Ammon's horn (tissue), 1 donor: Measurements from ENCODE around the gene LY9.

ENCODE experiments used
- DNase-seq: peaks from one replicate; pipeline ENCODE4 v3.0.0-alpha.2; 2016; ENCODE audit warnings: low spot score

LY9 gene, protein sequence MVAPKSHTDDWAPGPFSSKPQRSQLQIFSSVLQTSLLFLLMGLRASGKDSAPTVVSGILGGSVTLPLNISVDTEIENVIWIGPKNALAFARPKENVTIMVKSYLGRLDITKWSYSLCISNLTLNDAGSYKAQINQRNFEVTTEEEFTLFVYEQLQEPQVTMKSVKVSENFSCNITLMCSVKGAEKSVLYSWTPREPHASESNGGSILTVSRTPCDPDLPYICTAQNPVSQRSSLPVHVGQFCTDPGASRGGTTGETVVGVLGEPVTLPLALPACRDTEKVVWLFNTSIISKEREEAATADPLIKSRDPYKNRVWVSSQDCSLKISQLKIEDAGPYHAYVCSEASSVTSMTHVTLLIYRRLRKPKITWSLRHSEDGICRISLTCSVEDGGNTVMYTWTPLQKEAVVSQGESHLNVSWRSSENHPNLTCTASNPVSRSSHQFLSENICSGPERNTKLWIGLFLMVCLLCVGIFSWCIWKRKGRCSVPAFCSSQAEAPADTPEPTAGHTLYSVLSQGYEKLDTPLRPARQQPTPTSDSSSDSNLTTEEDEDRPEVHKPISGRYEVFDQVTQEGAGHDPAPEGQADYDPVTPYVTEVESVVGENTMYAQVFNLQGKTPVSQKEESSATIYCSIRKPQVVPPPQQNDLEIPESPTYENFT

DNA sequence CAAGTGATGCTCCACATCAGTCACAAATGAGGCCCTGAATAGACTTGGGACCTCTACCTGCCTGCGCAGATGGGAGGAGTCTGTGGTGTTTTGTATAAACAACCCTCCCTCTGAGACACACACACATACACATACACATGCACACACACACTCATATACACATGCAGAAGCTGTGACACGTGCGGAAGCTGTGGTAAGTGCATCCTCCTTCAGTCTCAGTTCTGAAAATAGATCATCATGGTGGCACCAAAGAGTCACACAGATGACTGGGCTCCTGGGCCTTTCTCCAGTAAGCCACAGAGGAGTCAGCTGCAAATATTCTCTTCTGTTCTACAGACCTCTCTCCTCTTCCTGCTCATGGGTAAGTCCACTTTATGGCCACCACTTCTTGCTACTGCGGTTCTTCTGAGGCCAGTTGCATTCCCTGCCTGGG is at the start of gene LY9:
TSS of gene LY9 (plus strand) at position 224 of the 433 bp plus-strand sequence. CDS start at position 238, 14 bp downstream.
- no peak for DNase-seq

DNA sequence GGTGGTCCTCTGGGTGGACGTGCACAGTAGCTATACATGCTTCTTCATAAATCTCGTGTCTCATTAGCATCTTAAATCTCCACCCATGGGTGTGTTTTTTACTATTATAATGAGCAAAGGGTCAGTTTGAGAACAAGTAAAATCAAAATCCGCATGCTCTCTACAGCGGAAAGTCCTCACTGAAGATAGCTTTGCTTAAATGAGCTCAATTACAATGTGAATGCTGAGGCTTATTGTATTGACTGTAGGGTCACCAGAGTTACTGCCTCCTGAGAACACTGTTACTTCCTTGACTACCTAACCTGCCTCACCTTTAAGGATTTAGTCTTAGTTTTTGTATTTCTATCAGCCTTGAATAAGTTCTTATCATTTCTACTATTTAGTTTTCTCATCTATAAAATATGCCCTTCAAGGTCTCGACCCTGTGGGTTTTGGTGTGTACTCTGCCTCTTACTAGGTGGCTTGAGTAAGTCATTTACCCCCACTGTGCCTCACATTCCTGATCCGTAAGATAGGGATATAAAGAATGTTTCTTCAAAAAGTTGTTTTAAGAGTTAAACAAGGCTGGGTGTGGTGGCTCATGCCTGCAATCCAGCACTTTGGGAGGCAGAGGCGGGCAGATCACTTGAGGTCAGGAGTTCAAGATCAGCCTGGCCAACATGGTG is 49.0 kb upstream of the LY9 start:
- no peak for DNase-seq

DNA sequence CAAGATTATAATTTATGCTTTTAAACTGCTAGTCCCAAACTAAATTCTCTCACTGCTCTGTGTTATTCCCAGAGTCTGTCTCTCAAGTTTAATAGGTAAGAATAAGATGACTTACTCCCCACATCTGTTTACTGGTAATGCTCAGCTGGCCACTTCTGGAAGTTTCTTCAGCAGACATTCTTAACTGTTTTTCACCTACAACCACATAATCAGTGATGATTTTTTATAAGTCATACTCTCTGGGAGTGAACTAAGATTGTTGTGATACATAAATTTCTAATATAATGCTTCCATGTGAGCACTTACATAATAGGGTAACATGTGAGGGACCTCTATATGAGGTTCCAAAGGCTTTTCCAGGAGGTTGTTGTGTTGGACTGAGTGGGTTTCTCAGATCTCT is 48.3 kb upstream of the LY9 start:
- no peak for DNase-seq

DNA sequence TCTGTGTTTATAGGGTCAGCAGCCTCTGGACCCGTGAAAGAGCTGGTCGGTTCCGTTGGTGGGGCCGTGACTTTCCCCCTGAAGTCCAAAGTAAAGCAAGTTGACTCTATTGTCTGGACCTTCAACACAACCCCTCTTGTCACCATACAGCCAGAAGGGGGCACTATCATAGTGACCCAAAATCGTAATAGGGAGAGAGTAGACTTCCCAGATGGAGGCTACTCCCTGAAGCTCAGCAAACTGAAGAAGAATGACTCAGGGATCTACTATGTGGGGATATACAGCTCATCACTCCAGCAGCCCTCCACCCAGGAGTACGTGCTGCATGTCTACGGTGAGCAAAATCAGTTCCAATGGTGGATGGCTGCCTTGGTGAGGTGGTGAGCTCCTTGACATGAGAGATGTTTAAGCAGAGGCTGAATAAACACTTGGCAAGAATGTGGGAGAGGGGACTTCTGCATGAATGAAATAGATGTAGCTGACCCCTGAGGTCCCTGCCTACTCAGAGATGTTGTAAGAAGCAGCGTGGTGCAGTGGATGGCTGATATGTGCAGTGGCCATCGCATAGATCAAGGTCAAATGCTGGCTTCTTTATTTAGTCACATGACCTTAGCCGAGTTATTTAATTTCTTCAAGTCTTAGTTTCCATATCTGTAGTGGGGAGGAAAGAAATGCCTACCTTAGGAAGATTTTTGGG is 47.6 kb upstream of the LY9 start:
- DNase-seq = no peak

DNA sequence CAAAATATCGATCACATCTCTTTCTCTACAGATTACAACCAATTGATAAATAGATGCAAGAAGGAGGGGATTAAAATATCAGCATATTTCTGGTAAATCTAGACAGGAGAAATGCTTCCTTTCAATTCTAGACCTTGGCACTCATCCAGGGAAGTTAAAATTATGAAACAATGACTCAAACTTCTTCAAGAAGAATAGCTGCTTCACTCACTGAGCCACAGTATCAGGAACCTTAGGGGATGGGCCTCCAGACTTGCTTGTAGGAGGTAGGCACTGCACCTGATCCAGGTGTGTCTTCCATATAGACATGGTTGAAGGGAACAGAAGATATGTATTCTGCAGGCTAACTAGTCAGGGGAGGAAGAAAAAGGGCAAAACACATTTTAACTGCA is 47.1 kb upstream of the LY9 start:
- no peak for DNase-seq

DNA sequence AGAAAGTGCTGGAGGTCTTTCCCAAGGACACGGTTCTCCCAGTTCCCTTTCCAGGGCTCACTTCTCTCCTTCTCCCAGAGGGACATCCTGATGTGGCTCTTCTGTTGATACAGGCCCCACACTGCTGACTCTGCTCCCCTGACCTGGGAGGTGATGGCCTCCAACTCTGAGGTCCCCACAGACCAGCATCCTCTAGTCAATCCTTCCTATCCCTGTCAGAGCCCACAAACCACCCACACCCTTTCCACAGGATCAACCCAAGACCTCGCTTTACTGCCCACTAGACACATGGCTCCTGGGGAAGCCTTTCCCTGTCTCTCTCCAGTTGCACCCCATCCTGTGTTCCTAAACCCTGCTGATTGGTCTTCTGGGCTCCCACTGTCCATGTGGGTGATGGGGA is 45.4 kb upstream of the LY9 start:
- no peak for DNase-seq

DNA sequence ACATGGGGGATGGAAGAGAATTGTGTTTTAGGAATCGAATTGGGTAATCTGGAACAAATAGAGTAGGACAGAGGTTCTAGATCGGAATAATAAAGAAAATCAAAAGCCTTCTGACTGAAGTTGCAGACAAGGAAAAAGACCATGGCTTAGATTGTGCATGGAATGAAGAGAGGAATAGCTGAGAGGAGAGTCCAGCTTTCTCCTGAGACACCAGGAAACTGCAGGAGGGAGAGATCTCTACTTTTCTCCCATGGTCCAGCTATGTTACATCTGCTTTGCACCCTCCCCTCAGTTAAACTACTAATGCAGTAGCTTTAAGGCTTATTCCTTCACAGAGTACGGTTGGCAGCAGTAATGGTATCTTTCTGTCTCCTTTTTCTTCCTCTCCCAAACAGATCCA is 43.6 kb upstream of the LY9 start:
- no peak for DNase-seq

DNA sequence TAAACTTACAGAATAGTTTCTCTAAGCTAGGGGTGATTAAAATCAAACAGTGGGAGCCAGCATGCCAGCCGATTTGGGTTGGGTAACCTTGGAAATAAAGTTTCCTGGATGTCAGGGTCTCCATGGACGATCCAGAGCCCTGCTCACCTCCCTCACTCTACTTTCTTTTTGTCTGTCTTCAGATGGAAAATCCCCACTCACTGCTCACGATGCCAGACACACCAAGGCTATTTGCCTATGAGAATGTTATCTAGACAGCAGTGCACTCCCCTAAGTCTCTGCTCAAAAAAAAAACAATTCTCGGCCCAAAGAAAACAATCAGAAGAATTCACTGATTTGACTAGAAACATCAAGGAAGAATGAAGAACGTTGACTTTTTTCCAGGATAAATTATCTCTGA is 43.0 kb upstream of the LY9 start:
- DNase-seq = no peak

DNA sequence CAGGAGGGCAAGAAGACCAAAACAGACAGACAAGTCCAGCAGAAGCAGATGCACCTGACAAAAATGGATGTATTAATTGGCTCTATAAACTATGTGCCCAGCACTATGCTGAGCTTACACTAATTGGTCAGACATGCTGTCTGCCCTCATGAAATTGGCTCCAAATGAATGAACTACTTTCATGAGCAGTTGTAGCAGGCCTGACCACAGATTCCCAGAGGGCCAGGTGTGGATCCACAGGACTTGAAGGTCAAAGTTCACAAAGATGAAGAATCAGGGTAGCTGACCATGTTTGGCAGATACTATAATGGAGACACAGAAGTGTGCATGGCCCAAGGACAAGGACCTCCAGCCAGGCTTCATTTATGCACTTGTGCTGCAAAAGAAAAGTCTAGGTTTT is 42.4 kb upstream of the LY9 start:
- no peak for DNase-seq

DNA sequence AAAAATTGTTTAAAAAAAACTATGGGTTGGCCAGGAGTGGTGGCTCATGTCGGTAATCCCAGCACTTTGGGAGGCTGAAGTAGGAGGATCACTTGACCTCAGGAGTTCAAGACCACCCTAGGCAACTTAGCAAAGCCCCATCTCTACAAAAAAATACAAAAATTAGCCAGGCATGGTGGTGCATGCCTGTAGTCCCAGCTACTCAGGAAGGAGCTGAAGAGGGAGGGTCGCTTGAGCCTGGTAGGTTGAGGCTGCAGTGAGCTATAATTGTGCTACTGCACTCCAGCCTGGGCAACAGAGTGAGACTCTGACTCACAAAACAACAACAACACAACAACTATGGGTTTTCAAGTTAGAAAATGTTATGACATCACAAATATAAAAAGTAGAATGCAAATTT is 40.5 kb upstream of the LY9 start:
- no peak for DNase-seq

DNA sequence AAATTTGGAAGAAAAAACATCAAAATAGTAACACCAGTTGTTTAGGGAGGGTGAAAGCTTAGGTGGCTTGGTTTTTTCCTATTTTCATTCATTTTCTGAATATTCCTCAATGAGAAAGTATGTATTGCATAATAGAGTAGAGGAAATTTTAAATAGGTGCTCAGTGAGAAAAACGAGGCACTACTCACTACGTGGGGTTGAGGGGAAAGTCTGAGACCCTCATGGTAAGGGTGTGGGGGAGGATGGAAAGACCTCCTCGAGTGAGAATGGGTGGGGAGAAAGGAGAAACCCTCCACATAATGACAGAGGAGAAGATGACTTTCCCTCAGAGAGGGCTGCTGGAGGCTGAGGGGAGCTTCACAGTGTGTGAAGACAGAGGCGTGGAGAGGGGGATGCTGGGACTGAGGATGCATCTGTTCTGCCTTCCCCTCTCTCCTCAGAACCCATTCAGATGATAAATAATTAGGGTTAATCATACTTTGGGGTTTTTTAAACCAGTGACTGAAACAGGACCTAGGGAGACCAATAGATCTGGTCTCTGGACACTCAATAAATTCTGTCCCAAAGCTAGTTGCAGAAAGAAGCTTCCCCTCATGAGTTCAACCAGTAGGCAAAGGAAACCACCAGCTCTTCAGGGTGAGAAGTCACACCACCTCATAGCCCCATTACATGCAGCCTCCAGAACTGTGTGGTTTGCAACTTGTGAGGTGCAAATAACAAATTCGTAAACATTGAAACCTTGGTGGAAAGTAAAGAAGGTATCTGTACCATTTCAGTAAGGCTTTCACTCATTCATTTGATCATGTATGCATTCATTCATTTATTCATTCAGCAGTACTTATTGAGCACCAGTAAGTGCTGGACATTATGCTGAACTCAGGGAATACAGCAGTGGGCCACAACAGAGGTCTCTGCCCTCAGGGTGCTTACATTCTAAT is 39.8 kb upstream of the LY9 start:
- no peak for DNase-seq

DNA sequence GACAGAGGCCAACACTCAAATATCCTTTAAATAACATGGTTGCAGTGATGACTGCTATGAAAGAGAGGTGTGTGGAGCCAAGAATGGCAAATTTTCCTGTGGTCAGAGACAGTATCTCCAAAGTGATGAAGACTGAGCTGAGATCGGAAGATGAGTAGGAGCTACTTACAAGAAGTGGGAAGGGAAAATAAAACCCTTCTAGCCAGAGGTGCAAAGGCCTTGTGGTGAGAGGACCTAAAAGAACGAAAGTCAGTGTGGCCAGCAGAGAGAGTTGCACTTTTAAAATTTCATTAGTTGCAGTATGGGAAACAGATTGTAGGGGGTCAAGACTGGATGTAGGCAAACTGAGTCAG is 39.1 kb upstream of the LY9 start:
- no peak for DNase-seq

DNA sequence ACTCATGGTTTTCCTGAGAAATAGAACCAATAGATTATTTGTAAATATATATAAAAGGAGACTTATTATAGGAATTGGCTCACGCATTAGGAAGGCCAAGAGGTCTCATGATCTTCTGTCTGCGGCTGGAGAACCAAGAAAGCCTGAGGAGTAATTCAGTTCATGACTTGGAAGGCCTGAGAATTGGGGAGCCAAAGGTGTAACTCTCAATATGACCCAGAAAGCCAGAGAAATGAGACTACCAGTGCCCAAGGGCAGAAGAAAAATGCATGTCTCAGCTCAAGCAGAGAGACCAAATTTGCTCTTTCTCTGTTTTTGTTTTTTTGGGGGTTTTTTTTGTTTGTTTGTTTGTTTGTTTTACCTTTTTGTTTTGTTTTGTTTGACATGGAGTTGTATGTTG is 37.5 kb upstream of the LY9 start:
- no peak for DNase-seq

DNA sequence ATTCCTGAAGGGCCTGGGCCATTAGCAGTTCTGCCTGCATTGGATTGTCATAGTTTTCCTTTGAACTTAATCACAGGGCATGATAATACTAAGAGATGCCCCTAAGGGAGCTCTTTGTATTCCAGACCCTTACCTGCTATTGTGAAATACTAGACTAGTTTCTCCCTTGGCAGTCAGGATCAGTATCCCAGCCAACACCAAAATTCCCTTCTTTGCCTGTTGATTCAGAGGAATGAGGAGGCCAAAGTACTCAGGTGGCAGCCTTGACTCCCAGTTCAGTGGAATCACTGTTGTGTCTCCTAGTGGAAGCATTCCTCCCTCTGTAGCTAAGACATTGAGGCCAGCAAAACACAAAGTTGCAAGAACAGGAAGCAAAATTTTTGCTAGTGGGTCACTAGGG is 36.2 kb upstream of the LY9 start:
- no peak for DNase-seq

DNA sequence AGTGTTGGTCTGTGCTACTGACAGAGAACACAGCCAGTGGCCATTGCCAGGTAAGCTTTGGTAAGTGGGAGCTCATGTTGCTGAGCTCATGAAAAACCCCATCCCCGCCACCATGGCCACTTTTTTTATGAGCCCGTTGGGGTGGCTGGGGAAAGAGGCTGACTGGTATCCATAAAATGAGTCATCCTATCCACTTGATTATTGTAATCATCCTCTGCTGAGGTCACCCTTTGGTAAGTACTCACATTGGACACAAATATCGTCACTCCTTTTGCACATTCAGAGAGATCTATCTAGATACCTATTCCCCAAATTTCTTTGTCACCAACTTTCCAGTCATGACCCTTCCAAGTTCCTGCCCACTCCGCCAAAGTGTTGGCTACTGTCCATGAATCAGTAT is 34.9 kb upstream of the LY9 start:
- no peak for DNase-seq

DNA sequence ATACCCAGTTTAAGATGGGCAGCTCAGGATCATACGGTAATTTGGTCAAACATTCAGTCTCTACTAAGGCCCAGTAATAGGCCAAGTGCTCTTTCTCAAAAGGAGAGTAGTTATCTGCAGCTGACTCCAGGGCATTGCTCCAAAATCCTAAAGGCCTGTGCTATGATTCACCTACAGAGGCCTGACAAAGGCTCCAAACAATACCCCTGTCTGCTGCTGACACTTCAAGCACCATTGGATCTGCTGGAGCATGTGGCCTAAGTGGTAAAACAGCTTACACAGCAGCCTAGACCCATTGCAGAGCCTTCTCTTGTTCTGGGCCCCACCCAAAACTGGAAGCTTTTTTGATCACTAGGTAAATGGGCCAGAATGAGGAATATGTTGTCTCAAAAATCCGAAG is 34.1 kb upstream of the LY9 start:
- DNase-seq = no peak

DNA sequence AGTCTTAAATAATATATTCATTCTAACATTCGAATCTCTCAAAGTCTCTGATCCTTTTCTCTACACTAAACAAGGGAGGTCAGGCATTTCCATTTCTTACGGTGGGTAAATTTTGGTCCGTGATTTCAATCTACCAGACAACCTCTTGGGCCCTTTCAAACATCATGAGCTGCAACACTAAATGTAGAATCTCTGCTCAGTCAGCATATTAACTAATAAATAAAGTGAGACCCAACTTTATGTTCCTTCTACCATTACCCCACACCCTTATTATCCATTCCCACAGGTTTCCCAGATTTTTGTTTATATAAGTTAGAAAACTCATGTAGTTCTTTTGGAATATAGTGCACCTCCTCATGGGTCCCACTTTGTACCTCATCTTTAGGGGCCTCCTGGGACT is 32.0 kb upstream of the LY9 start:
- DNase-seq = no peak

DNA sequence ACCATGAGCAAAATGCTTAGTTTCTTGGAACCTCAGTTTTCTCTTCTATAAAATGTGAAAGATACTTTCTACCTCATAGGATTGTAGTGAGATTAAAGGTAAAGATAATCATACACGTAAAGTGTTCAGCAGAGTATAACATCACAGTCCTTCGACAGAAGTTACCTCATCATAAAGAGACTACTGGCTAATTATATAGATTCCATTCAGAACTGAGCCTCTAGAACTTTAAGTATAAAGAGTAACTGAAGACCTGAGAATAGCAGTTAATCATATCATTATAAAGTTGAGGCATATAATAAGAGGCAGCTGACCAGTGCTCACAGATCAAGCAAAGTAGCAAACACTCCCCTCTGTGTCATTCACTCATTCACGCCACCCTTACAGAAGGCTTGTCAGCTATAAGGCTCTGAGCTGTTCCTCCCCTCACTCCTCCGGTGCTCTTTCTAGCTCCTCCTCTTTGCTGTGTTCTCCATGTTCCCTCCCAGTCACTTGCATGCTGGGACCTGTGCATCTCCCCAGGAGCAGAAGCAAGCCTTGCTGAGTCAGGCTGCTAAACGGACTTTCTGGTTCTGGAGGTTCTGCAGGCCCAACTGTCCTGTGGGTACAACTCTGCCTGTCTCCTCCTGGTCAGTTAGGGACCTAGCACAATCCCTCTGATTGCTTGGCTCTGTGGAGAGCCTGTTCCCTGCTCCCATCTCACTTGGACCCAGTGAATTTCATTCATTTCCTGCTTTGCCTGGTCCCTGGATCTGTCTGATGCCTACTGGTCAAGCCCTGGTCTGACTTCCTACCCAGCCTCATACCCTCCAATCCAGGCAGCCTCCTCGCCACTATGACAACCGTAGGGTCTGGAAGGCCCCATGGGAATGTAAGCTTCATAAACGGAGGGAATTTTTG is 28.3 kb upstream of the LY9 start:
- DNase-seq = no peak

DNA sequence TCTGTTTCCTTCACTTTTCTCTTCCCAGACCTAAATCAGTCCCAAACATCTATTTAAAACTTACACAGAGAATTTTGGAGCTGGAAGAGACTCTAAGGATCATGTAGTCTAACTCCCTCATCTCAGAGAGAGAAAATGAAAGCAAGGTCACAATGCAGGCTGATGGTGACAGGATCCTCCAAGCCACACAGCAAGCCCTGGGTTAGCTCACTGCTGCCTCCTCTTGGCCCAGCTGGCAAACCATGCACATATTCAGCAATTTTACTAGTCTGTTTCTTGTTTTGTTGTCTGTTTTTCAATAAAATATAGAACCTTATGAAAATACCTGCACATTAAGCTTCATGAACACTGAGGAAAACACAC is 27.7 kb upstream of the LY9 start:
- peak; percentile 32 for DNase-seq

DNA sequence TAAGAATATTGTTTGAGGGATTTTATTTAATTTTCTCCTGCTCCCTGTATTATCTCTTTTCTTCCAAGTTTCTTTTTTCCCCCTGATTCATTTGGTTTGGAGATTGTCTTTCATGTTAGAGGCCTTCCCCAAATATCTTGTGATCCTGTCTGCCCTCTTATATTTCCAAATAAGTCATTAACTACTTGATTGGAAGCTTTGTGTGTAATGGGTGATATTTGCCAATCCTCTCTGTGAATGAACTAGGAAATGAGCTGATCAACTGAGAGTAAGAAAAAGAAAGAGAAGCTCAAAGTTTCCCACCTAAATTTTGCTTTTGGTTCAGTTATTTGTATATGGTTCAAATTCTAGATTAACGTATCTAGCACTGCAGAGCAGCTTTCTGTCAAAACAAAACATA is 23.6 kb upstream of the LY9 start:
- DNase-seq = no peak

DNA sequence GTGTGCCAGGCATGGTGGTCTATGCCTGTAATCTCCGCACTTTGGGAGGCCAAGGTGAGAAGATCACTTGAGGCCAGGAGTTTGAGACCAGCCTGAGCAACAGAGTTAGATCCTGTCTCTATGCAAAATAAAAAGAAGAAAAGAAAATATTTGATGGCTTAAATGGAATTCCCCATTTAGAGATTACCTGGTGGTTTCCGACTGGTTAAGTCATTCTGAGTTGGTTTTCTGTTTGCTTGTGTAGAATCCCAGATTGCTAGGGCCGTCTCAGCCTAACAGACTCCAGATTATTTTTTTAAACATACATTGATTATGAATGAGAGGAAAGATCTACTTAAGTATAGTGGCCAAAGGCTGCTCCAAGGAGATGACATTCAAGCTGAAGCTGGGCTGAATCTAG is 22.9 kb upstream of the LY9 start:
- no peak for DNase-seq
